GM19468 (cell line): ENCODE results near the gene MPHOSPH10.
A peak's percentile ranks its signal among the peaks of the same experiment; 100 is the strongest.
"Not testable (repeated sequence)": the region's sequence is repeated elsewhere in the genome, so short reads cannot be mapped to it uniquely, and the experiment has no call there.

Experiments used
- ATAC-seq: cut with Tn5 transposase; IDR thresholded peaks from one replicate; pipeline ENCODE4 v1.9.1; 2021; ENCODE audit warnings: mild to moderate bottlenecking, moderate library complexity, moderate number of reproducible peaks; ENCODE audit not compliant: unreplicated experiment; ENCODE audit errors: extremely low read depth

MPHOSPH10 gene

GRCh38 chr2:71121479-71121878 lies 9.0 kb upstream of the MPHOSPH10 start:
- no peak for ATAC-seq

GRCh38 chr2:71122387-71123298 lies 7.8 kb upstream of the MPHOSPH10 start:
- ATAC-seq: no peak

DNA sequence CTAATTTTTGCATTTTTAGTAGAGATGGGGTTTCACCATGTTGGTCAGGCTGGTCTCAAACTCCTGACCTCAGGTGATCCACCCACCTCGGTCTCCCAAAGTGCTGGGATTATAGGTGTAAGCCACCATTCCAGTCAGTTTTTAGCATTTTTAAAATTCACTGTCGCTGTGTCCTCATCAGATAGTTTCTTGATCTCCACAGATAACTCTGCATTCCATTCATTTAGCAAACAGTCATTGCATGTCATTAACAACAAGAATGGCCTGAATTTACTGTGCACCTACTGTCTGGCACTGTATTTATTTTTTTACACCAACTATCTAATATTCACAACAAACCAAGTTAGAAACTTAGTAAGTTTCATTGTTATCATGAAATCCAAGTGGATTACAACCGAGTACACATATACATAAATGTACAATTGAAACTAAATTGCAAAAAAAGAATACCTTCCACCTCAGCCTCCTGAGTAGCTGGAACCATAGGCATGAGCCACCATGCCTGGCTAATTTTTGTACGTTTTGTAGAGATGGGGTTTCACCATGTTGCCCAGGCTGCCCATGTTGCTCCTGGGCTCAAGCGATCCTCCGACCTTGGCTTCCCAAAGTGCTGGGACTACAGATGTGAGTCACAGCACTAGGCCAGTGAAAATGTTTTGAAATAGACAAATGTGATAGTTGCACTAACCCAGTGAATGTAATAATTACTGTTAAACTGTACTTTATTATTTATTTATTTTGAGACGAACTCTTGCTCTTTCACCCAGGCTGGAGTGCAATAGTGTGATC lies 4.7 kb upstream of the MPHOSPH10 start:
- no peak for ATAC-seq

DNA sequence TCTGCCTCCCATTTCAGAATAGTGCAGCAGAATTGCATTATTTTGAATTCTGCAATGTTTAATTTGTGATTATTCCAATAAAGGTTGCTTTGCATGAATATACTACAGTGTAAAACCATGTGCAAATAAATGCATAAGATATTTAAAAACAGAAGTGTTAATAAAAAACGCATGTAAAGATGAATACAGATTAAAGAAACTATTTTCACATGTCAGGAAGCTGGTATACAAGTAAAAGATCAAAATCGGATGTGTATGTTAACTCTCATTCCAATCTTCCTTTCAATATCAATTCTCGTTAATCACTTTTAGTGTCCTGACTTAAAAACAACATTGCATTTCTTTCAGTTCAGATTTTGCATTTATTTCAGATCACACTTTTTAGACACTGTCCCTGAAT lies 3.5 kb upstream of the MPHOSPH10 start:
- ATAC-seq: no peak

GRCh38 chr2:71129114-71129901 lies 1.1 kb upstream of the MPHOSPH10 start:
- no peak for ATAC-seq

DNA sequence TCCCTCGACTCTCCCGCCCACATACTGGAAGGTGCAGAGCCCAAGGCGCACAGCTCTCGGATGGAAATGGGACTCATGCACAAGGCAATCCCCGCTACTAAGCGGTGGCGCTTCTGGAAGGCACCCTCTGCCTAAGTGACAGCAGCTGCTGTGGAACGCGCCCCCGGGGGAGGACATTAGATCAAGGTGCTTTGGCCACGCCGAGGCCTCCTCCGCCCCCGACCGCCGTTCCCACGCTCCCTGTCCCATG lies 607 bp upstream of the MPHOSPH10 start:
- ATAC-seq: peak; percentile 15

GRCh38 chr2:71130905-71131244 lies 441 bp downstream of the MPHOSPH10 start:
- no peak for ATAC-seq

GRCh38 chr2:71131387-71132166 lies 1.1 kb downstream of the MPHOSPH10 start:
- ATAC-seq: not testable (repeated sequence)

- no peak for ATAC-seq
These were observed 3.2 kb downstream of the MPHOSPH10 start for GRCh38 chr2:71133603-71134002.

DNA sequence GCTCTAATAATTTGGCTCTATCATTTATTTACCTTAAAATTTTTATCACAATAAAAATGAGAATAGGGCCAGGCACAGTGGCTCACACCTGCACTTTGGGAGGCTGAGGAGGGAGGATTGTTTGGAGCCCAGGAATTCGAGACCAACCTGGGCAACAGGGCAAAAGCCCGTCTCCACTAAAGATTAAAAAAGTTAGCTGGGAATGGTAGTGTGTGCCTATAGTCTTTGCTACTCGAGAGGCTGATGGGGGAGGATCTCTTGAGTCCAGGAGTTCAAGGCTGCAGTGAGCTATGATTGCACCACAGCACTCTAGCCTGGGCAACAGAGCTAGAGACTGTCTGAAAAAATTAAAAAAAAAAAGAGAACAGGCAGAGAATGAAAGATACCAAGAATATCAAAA lies 5.7 kb downstream of the MPHOSPH10 start:
- ATAC-seq: no peak

- no peak for ATAC-seq
These were observed 13.3 kb downstream of the MPHOSPH10 start for GRCh38 chr2:71143782-71144181.

DNA sequence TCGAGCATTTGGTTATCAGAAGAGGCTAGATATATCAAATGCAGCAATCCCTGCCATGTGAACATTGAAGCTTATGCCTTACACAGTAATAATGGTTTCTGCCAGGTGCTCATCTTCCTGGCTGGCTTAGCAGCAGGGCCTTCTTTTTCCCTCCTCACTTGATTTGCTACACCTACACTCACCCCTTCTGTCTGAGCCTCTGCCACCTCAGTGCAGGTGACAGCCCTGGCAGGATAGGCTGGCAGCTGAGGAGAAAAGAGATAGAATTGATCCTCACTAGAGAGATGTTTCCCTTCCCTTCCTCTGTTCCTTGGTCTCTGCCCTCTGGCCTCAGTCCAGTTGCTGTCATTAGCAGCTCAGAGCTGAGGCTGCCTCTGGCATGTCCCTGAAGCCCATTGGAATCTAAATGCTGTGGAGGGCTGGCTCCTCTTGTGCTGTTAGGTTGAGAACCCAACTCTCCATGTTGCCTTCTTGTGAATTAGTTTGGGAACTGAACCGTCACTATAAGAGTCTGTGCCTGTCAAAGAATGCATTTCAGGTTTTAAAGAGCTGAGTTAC lies 18.2 kb downstream of the MPHOSPH10 start:
- ATAC-seq: no peak

- no peak for ATAC-seq
These were observed 19.8 kb downstream of the MPHOSPH10 start for GRCh38 chr2:71150082-71150816.

- ATAC-seq: no peak
These were observed 21.2 kb downstream of the MPHOSPH10 start for GRCh38 chr2:71151620-71152019.

DNA sequence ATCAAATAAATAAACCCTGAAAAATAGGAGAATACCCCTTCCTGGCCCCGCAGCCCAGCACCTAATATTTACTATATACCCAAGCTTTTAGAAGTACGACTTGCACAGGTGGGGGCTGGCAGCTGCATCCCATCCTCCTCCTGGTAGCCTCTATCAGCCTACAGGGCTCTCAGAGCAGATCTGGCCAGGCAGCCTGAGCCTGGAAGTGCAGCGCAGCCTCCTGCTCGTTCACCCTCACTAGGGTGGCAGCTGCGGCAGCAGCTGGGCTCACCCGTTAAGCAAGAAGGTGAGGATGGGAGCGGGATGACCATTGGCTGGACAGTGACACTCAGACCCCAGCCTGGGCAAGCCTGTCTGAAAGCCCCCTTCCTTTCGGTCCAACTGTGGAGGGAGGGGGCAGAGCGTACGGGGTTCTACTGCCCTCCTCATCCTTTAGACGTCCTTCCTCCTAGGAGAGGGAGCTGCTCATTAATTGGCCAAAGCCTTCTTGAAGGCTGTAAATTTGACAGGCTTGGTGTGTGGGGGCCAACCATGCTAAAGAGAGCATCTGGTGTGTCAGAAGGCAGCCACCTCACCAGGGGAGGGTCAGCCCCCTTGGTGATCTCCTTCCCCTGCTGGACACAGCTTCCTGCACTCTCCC lies 23.3 kb downstream of the MPHOSPH10 start:
- no peak for ATAC-seq

- no peak for ATAC-seq
These were observed 23.8 kb downstream of the MPHOSPH10 start for GRCh38 chr2:71154279-71154678.

GRCh38 chr2:71154798-71155197 lies 24.4 kb downstream of the MPHOSPH10 start:
- peak; percentile 76 for ATAC-seq

GRCh38 chr2:71155846-71156245 lies 25.4 kb downstream of the MPHOSPH10 start:
- ATAC-seq: no peak

DNA sequence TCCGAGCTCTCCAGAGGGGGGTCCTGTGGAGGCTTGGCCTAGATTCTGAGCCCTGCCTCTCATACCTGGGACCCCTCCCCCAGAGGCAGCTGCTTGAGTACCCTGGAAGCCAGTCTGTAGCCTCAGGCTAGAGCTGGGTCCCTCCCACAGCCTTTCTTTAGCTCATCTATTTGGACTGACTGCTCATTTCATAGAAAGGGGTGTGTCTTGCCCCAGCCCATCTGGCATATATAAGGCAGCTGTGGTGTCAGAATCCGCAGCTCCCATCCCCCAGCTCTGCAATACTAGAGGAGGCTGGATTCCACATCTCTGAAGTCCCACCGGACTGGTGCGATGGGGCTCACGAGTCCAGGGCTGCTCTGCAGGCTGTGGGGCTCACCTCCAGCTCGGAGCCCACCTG lies 26.1 kb downstream of the MPHOSPH10 start:
- ATAC-seq: no peak
